ENCODE measurements around the gene BCDIN3D.

- no peak for TF ChIP-seq POLR2A (IDR thresholded peaks at IDR 0.05)
- TF ChIP-seq, protein P1, sequence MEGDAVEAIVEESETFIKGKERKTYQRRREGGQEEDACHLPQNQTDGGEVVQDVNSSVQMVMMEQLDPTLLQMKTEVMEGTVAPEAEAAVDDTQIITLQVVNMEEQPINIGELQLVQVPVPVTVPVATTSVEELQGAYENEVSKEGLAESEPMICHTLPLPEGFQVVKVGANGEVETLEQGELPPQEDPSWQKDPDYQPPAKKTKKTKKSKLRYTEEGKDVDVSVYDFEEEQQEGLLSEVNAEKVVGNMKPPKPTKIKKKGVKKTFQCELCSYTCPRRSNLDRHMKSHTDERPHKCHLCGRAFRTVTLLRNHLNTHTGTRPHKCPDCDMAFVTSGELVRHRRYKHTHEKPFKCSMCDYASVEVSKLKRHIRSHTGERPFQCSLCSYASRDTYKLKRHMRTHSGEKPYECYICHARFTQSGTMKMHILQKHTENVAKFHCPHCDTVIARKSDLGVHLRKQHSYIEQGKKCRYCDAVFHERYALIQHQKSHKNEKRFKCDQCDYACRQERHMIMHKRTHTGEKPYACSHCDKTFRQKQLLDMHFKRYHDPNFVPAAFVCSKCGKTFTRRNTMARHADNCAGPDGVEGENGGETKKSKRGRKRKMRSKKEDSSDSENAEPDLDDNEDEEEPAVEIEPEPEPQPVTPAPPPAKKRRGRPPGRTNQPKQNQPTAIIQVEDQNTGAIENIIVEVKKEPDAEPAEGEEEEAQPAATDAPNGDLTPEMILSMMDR (IDR thresholded peaks at IDR 0.05), result no peak
Measured at GRCh38 chr12:49813131-49813530, 29.8 kb downstream of the BCDIN3D start.
